ENCODE measurements around the gene TMEM135.

Gene TMEM135

DNA sequence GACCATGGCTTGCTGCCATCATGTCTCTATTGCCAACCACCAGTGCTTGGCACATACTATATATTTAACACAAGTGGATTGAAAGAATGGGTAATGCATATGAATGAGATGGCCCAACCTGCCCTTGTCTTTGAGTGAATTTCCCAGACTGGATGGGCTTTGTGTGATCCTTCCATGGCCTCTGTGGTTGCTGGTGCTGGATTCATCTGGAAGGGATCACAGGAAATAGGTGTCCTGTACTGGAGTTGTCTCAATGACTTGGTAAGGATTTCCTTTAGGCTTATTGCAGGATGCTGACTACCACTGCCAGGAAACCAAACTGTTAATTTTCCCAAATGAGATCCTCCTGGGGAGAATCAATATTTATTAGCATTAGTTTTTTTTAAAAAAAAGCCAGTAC, 328.6 kb downstream of the TMEM135 start:
- TF ChIP-seq ZBTB7A (IDR thresholded peaks at IDR 0.05; ENCODE audit: low read depth) (no peak), REST (IDR thresholded peaks at IDR 0.05; ENCODE audit: low read depth) (no peak), FOXM1 (IDR thresholded peaks at IDR 0.05; ENCODE audit: borderline replicate concordance, low read depth) (no peak), EGR1 (IDR thresholded peaks at IDR 0.05) (no peak), TAF1 (IDR thresholded peaks at IDR 0.05; ENCODE audit: low read depth) (no peak), TCF12 (IDR thresholded peaks at IDR 0.05; ENCODE audit: low read depth) (no peak)
- TF ChIP-seq, protein P1, sequence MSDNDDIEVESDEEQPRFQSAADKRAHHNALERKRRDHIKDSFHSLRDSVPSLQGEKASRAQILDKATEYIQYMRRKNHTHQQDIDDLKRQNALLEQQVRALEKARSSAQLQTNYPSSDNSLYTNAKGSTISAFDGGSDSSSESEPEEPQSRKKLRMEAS (IDR thresholded peaks at IDR 0.05), result no peak

- TF ChIP-seq ZBTB7A (IDR thresholded peaks at IDR 0.05; ENCODE audit: low read depth), result no peak
- TF ChIP-seq, protein P1 (IDR thresholded peaks at IDR 0.05), result no peak
- no peak for TF ChIP-seq REST (IDR thresholded peaks at IDR 0.05; ENCODE audit: low read depth)
- no peak for TF ChIP-seq CEBPB (IDR thresholded peaks at IDR 0.05)
- no peak for TF ChIP-seq FOXM1 (IDR thresholded peaks at IDR 0.05; ENCODE audit: borderline replicate concordance, low read depth)
- TF ChIP-seq, protein P2, sequence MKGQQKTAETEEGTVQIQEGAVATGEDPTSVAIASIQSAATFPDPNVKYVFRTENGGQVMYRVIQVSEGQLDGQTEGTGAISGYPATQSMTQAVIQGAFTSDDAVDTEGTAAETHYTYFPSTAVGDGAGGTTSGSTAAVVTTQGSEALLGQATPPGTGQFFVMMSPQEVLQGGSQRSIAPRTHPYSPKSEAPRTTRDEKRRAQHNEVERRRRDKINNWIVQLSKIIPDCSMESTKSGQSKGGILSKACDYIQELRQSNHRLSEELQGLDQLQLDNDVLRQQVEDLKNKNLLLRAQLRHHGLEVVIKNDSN (IDR thresholded peaks at IDR 0.05), result no peak
- no peak for TF ChIP-seq EP300 (IDR thresholded peaks at IDR 0.05; ENCODE audit: borderline replicate concordance)
- TF ChIP-seq TEAD4 (IDR thresholded peaks at IDR 0.05), result no peak
- TF ChIP-seq NFIC (IDR thresholded peaks at IDR 0.05), result no peak
- no peak for TF ChIP-seq YY1 (IDR thresholded peaks at IDR 0.05; ENCODE audit: low read depth)
Observed at GRCh38 chr11:87366763-87367405, 329.1 kb downstream of the TMEM135 start.

DNA sequence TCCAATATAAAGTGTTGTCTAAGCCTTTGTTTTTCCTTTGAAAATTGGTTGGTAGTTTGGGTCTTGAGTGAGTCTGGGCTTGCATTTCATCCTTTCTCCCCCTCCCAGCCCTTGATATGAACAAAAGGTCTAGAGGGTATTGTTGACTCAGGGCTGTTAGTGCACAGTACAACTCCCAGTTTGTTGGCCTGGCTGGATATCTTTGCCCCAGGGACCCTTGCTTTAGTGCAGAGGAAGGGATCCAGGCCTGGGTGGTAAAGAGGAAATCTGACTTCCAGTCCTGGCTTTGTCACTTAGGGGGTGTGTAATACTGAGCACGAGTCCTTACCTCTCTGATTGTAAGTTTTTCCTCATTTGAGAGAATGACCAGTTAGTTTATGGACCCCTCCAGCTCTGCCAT, 330.4 kb downstream of the TMEM135 start:
- TF ChIP-seq, protein P2 (IDR thresholded peaks at IDR 0.05), result no peak

GRCh38 chr11:87368858-87369480, 331.2 kb downstream of the TMEM135 start:
- TF ChIP-seq EGR1 (IDR thresholded peaks at IDR 0.05) (no peak), CEBPB (IDR thresholded peaks at IDR 0.05) (no peak), REST (IDR thresholded peaks at IDR 0.05; ENCODE audit: low read depth) (no peak), NFIC (IDR thresholded peaks at IDR 0.05) (no peak), FOXM1 (IDR thresholded peaks at IDR 0.05; ENCODE audit: borderline replicate concordance, low read depth) (no peak), EP300 (IDR thresholded peaks at IDR 0.05; ENCODE audit: borderline replicate concordance) (no peak), TAF1 (IDR thresholded peaks at IDR 0.05; ENCODE audit: low read depth) (no peak)
- TF ChIP-seq, protein P2 (IDR thresholded peaks at IDR 0.05), result no peak
- TF ChIP-seq, protein P1 (IDR thresholded peaks at IDR 0.05), result no peak
